Upper lobe of left lung (tissue), 4 donors: ENCODE results near the gene CHCHD6.

ENCODE experiments used
- POLR2AphosphoS5 ChIP-seq, 2 donors: sonication (generic); formaldehyde crosslinking; IDR thresholded peaks; one replicate each; pipeline ENCODE4 v1.5.1; 2017; ENCODE audit warnings: antibody characterized with exemption in 2 of 2
- TF ChIP-seq, protein P1 (sequence below), 6 experiments: fragments of 450-650 bp in 4 of 6; fragments of 200-600 bp in 2 of 6; sonication (generic) in 2 of 6; IDR thresholded peaks; one replicate each; pipeline ENCODE4 v1.5.1; 2016 to 2019; ENCODE audit warnings: antibody characterized with exemption in 6 of 6

DNA sequence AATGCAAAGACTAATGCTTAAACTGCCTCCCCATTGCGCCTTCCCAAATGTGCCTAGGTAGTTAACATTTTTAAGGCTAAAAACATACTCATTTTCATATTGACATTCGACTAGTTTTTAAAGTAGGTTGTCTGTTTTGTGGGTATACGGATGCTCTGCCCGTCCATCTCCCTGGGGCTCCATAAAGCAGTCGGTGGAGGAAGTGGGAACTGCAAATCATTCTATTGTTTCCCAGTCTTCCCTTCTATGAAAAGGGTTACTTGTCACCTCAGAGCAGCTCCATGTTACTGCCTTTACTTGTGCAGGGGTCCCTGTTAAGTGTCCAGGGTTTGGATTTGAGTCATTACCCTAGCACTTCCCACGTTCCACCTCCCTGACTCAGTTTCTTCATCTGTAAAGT, 10.9 kb downstream of the CHCHD6 start:
- TF ChIP-seq POLR2AphosphoS5 (IDR thresholded peaks at IDR 0.05), result no peak
- TF ChIP-seq, protein P1, sequence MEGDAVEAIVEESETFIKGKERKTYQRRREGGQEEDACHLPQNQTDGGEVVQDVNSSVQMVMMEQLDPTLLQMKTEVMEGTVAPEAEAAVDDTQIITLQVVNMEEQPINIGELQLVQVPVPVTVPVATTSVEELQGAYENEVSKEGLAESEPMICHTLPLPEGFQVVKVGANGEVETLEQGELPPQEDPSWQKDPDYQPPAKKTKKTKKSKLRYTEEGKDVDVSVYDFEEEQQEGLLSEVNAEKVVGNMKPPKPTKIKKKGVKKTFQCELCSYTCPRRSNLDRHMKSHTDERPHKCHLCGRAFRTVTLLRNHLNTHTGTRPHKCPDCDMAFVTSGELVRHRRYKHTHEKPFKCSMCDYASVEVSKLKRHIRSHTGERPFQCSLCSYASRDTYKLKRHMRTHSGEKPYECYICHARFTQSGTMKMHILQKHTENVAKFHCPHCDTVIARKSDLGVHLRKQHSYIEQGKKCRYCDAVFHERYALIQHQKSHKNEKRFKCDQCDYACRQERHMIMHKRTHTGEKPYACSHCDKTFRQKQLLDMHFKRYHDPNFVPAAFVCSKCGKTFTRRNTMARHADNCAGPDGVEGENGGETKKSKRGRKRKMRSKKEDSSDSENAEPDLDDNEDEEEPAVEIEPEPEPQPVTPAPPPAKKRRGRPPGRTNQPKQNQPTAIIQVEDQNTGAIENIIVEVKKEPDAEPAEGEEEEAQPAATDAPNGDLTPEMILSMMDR (IDR thresholded peaks at IDR 0.05), result no peak
